BJ (cell line): Measurements from ENCODE around the gene GOLT1A. TPM values are rescaled to one million over a fixed set of nuclear protein-coding genes. Genes with fewer than 3 reads are reported as not detected.

ENCODE experiments used
- CTCF ChIA-PET: fragments of 350-600 bp; formaldehyde crosslinking; extraction: SDS; loops from one replicate; lab custom pipeline; 2021; ENCODE audit warnings: antibody characterized with exemption, inconsistent platforms; lab: Yijun Ruan, JAX
- POLR2A ChIA-PET: fragments of 300-600 bp; sonication (Branson Sonifier 250); formaldehyde crosslinking; extraction: SDS; loops from one replicate; lab custom pipeline; 2021; ENCODE audit warnings: antibody characterized with exemption; lab: Charles Lee
- DNase-seq: peaks from one replicate; pipeline ENCODE4 v3.0.0-alpha.2; 2011; ENCODE audit warnings: low read depth
- H3K27me3 ChIP-seq: 2 replicates; pipeline ENCODE4 v1.6.0; 2011; ENCODE audit warnings: low read length; ENCODE audit not compliant: control insufficient read depth, insufficient read depth
- H3K36me3 ChIP-seq: 2 replicates; pipeline ENCODE4 v1.5.1; 2011; ENCODE audit warnings: low read length; ENCODE audit not compliant: control insufficient read depth, insufficient read depth
- H3K4me3 ChIP-seq: 2 replicates; pipeline ENCODE4 v1.5.1; 2011; ENCODE audit warnings: low read depth, mild to moderate bottlenecking, control low read depth, low read length
- CTCF ChIP-seq: IDR thresholded peaks from 2 replicates; pipeline ENCODE4 v1.5.1; 2011; ENCODE audit warnings: low read depth, mild to moderate bottlenecking, control low read depth, inconsistent platforms, low read length, moderate library complexity; ENCODE audit not compliant: insufficient read depth
- polyA plus RNA-seq: library from polyadenylated mRNA; depleted of rRNA; stranded (reverse); fragments of >200 nt; gene quantifications from 2 replicates; pipeline ENCODE4 v1.2.3, GENCODE V29; 2011

GOLT1A gene
- polyA plus RNA-seq, 1 experiment, result 0.21 TPM

- no peak for TF ChIP-seq CTCF
- Histone ChIP-seq H3K4me3 (no peak overlapping the region), H3K36me3 (peaks cover 14% of the 10 kb centered on the region), H3K27me3 (no peaks in the 10 kb centered on the region)
- DNase-seq, result peak; percentile 26
- ChIA-PET CTCF (interaction anchor here (0.7 to 2.1 kb wide), 5 partner anchors 19 to 131 kb away, joined by 3 to 9 read pairs (median 4); partner anchors contain the start of gene GOLT1A), POLR2A (interaction anchor here (0.6 kb wide), 2 partner anchors 66 to 274 kb away, joined by 3 to 9 read pairs; no protein-coding TSS in a partner anchor)
These were observed 18.7 kb upstream of the GOLT1A start for GRCh38 chr1:204232526-204232925.

GRCh38 chr1:204230211-204230610, 16.4 kb upstream of the GOLT1A start:
- Histone ChIP-seq H3K36me3 (peaks cover 14% of the 10 kb centered on the region), H3K4me3 (no peak overlapping the region), H3K27me3 (no peaks in the 10 kb centered on the region)
- no peak for DNase-seq
- TF ChIP-seq CTCF, result no peak
- ChIA-PET CTCF (interaction anchor here (0.7 to 5.4 kb wide), 5 partner anchors 23 to 201 kb away, joined by 3 to 27 read pairs (median 5); no protein-coding TSS in a partner anchor), POLR2A (no interaction called here)

GRCh38 chr1:204228896-204229295, 15.1 kb upstream of the GOLT1A start:
- H3K36me3 ChIP-seq, result peaks cover 14% of the 10 kb centered on the region
- ChIA-PET POLR2A (no interaction called here), CTCF (interaction anchor here (0.9 to 5.4 kb wide), 7 partner anchors 12 to 203 kb away, joined by 3 to 27 read pairs (median 5); partner anchors contain the start of gene GOLT1A)
- H3K4me3 ChIP-seq, result no peak overlapping the region
- DNase-seq, result no peak
- no peaks in the 10 kb centered on the region for H3K27me3 ChIP-seq
- TF ChIP-seq CTCF, result no peak

GRCh38 chr1:204227996-204228785, 14.4 kb upstream of the GOLT1A start:
- CTCF ChIA-PET, result interaction anchor here (0.9 to 5.4 kb wide), 4 partner anchors 14 to 135 kb away, joined by 3 to 27 read pairs (median 9); partner anchors contain the start of gene GOLT1A
- peaks cover 14% of the 10 kb centered on the region for H3K36me3 ChIP-seq

More at GRCh38 chr1:204227996-204228785, 14.4 kb upstream of the GOLT1A start:
- POLR2A ChIA-PET, result no interaction called here
- no peak for TF ChIP-seq CTCF
- Histone ChIP-seq H3K4me3 (no peak overlapping the region), H3K27me3 (no peaks in the 10 kb centered on the region)
- no peak for DNase-seq
